ENCODE data around the gene CNGA4. TPM values are rescaled to one million over a fixed set of nuclear protein-coding genes. Genes with fewer than 3 reads are reported as not detected.

CNGA4 gene
- polyA plus RNA-seq, 3 donors = 0.69 TPM; not detected in 2

- Histone ChIP-seq H3K9me3 (replicated peaks in 1 of 2; ENCODE audit: control insufficient read depth in 1 of 2, insufficient read depth in 1 of 2, low read length in 2 of 2) (no peaks in the 10 kb centered on the region), H3K4me1 (ENCODE audit: control insufficient read depth in 1 of 2, insufficient read depth in 2 of 2, low read length in 2 of 2) (peaks cover 48 to 72% of the 10 kb centered on the region in 2 donors), H3K36me3 (replicated peaks in 1 of 2; ENCODE audit: control insufficient read depth in 1 of 2, insufficient read depth in 2 of 2, low read length in 2 of 2) (peaks cover 28 to 53% of the 10 kb centered on the region in 2 donors), H2AFZ (ENCODE audit: insufficient read depth, low read depth, low read length, poor library complexity, severe bottlenecking) (no peak overlapping the region), H3K79me2 (ENCODE audit: insufficient read depth, low read length) (peaks cover 80% of the 10 kb centered on the region), H3K9ac (ENCODE audit: insufficient read depth, low read length, poor library complexity, severe bottlenecking) (no peak overlapping the region), H4K20me1 (ENCODE audit: insufficient read depth, low read length) (no peaks in the 10 kb centered on the region), H3K4me2 (replicated peaks; ENCODE audit: extremely low read depth, low read length, poor library complexity, severe bottlenecking) (peak overlapping the region; percentile 50), H3K27ac (ENCODE audit: low read depth in 1 of 2, low read length in 2 of 2) (peak overlapping the region; percentile 2 to 74), H3K4me3 (replicated peaks in 1 of 3; ENCODE audit: low read depth in 2 of 3, low read length in 3 of 3) (peak overlapping the region in 1 of 3 experiments; percentile 35), H3K27me3 (ENCODE audit: control insufficient read depth in 2 of 2, insufficient read depth in 2 of 2, low read length in 2 of 2) (no peaks in the 10 kb centered on the region)
- peak overlapping the region in 1 of 2 donors; percentile 59 for H3K4me3 Mint-ChIP-seq
- peaks cover 49 to 57% of the 10 kb centered on the region in 2 donors for H3K36me3 Mint-ChIP-seq
- intact Hi-C loops (cut with micrococcal nuclease) = no loop called here
- H3K27me3 Mint-ChIP-seq (ENCODE audit: low read depth in 3 of 3) = peaks cover 0 to 1% (median 0%) of the 10 kb centered on the region in 3 donors
- WGBS (ENCODE audit: insufficient coverage) = no CpG with 5 or more reads among the region's 2 CpGs
- peaks cover 69% of the 10 kb centered on the region for H3K4me1 Mint-ChIP-seq
- DNase-seq = peak; percentile 51 to 63 (median 58)
- peak overlapping the region; percentile 25 to 85 (median 82) for H3K27ac Mint-ChIP-seq
- no peak for TF ChIP-seq CTCF (IDR thresholded peaks at IDR 0.05)
- no peaks in the 10 kb centered on the region for H3K9me3 Mint-ChIP-seq
Measured at GRCh38 chr11:6225896-6226295, 13.0 kb upstream of the CNGA4 start.

- DNase-seq = no peak
- H3K4me3 Mint-ChIP-seq = no peak overlapping the region
- H4K20me1 ChIP-seq (ENCODE audit: insufficient read depth, low read length) = no peaks in the 10 kb centered on the region
Measured at GRCh38 chr11:6228520-6228919, 10.4 kb upstream of the CNGA4 start.

More at GRCh38 chr11:6228520-6228919, 10.4 kb upstream of the CNGA4 start:
- 50% methylated on average over 2 of the region's 3 CpGs for WGBS (ENCODE audit: insufficient coverage)
- peaks cover 9 to 26% of the 10 kb centered on the region in 2 donors for H3K36me3 ChIP-seq (replicated peaks in 1 of 2; ENCODE audit: control insufficient read depth in 1 of 2, insufficient read depth in 2 of 2, low read length in 2 of 2)
- no peak overlapping the region for H3K4me2 ChIP-seq (replicated peaks; ENCODE audit: extremely low read depth, low read length, poor library complexity, severe bottlenecking)
- no peak overlapping the region for H2AFZ ChIP-seq (ENCODE audit: insufficient read depth, low read depth, low read length, poor library complexity, severe bottlenecking)
- no peaks in the 10 kb centered on the region for H3K27me3 ChIP-seq (ENCODE audit: control insufficient read depth in 2 of 2, insufficient read depth in 2 of 2, low read length in 2 of 2)
- H3K27ac ChIP-seq (ENCODE audit: low read depth in 1 of 2, low read length in 2 of 2) = no peak overlapping the region
- intact Hi-C loops (cut with micrococcal nuclease) = no loop called here
- no peak for TF ChIP-seq CTCF (IDR thresholded peaks at IDR 0.05)
- peaks cover 54 to 83% of the 10 kb centered on the region in 2 donors for H3K4me1 ChIP-seq (ENCODE audit: control insufficient read depth in 1 of 2, insufficient read depth in 2 of 2, low read length in 2 of 2)
- Mint-ChIP-seq H3K36me3 (peaks cover 37 to 52% of the 10 kb centered on the region in 2 donors), H3K27ac (peak overlapping the region in 1 of 7 donors; percentile 28), H3K9me3 (no peaks in the 10 kb centered on the region), H3K4me1 (peaks cover 74% of the 10 kb centered on the region), H3K27me3 (ENCODE audit: low read depth in 3 of 3) (peaks cover 0 to 1% (median 0%) of the 10 kb centered on the region in 3 donors)
- peaks cover 100% of the 10 kb centered on the region for H3K79me2 ChIP-seq (ENCODE audit: insufficient read depth, low read length)
- H3K9me3 ChIP-seq (replicated peaks in 1 of 2; ENCODE audit: control insufficient read depth in 1 of 2, insufficient read depth in 1 of 2, low read length in 2 of 2) = no peaks in the 10 kb centered on the region
- H3K9ac ChIP-seq (ENCODE audit: insufficient read depth, low read length, poor library complexity, severe bottlenecking) = no peak overlapping the region
- no peak overlapping the region for H3K4me3 ChIP-seq (replicated peaks in 1 of 3; ENCODE audit: low read depth in 2 of 3, low read length in 3 of 3)
